Vagina (tissue), 2 donors: ENCODE measurements around the gene SLC23A2.

Experiments used
- CTCF ChIP-seq, 3 experiments: fragments of 450-650 bp in 2 of 3; fragments of 200-600 bp in 1 of 3; sonication (generic) in 1 of 3; IDR thresholded peaks; one replicate each; pipeline ENCODE4 v1.5.1; 2017 to 2019; ENCODE audit warnings: antibody characterized with exemption in 3 of 3, mild to moderate bottlenecking in 2 of 3, moderate library complexity in 2 of 3
- POLR2AphosphoS5 ChIP-seq, 2 donors: sonication (generic); formaldehyde crosslinking; IDR thresholded peaks; one replicate each; pipeline ENCODE4 v1.9.0; 2017; ENCODE audit warnings: antibody characterized with exemption in 2 of 2, mild to moderate bottlenecking in 2 of 2, low read depth in 1 of 2; ENCODE audit not compliant: insufficient read depth in 1 of 2

DNA sequence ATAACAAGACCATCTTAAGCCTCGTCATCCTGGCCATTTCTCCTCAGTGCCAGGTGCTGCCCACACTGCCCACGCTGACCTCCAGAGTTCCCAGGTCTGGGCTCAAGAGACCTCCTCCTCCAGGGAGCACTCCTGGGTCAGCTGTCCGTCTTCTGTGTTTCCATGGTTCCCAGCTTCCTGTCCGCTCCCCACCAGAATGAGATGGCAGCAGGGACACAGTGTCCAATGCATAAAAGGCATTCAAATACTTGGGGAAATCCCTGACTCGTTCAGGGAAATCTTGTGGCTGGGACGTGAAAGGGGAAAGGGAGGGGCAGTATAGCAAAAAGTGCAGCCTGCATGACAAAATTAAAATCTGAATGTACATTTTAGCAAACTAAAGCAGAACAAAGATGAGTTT lies 54.3 kb downstream of the SLC23A2 start:
- TF ChIP-seq CTCF (IDR thresholded peaks at IDR 0.05), result no peak
- no peak for TF ChIP-seq POLR2AphosphoS5 (IDR thresholded peaks at IDR 0.05; ENCODE audit: insufficient read depth in 1 of 2, low read depth in 1 of 2)
